A673 (cell line): ENCODE results near the gene BCR.

Experiments used
- CTCF ChIP-seq: fragments of 300-800, 200-600 bp; sonication (generic); conservative IDR thresholded peaks from 2 replicates; pipeline ENCODE4 v1.5.1; 2017; ENCODE audit warnings: low read depth, mild to moderate bottlenecking, antibody characterized with exemption, low read length, moderate library complexity, mixed read lengths
- EZH2 ChIP-seq: fragments of 200-600 bp; sonication (generic); IDR thresholded peaks from 2 replicates; pipeline ENCODE4 v1.6.1; 2017; ENCODE audit warnings: borderline replicate concordance, low read depth, mild to moderate bottlenecking, mixed read lengths, antibody characterized with exemption, low read length; ENCODE audit not compliant: poor library complexity, severe bottlenecking

- TF ChIP-seq CTCF: no peak
- TF ChIP-seq EZH2: no peak
Observed at GRCh38 chr22:23285236-23285635, 104.9 kb downstream of the BCR start.
